HG02678 (cell line): Measurements from ENCODE around the gene LPAR1.

Experiments
- ATAC-seq: cut with Tn5 transposase; IDR thresholded peaks from one replicate; pipeline ENCODE4 v1.9.1; 2021; ENCODE audit warnings: mild to moderate bottlenecking, moderate library complexity; ENCODE audit not compliant: unreplicated experiment

LPAR1 gene

DNA sequence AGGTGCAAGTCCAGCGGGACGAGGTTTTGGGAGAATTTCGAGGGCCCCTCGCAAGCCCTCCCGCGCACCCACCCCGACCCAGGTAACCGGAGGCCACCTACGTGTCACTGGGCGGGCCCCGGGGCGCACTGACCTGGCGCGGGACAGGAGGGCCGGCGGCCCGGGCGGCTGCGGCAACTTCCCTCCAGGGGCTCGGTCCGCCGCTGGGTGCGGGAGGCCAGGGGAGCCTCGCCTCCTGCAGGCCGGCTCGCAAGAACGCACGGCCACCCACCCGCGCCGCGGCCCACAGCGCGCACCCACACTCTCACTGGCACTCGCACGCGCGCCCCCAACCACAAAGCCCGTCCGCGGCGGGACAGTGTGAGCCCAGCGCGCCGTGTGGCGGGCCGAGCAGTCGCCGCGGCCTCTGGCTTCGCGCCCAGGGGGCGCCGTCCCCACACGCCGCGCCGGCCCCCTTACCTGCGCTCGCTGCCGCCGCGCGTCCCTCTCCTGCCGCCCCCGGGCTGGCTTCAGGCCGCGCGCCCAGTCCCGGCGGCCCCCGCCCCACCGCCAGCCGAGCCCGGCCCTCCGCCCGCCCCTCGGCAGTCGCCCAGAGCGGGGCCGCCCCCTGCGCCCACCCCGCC is 451 bp downstream of the LPAR1 start:
- ATAC-seq: peak; percentile 54

- ATAC-seq: no peak
These were observed 938 bp downstream of the LPAR1 start for GRCh38 chr9:111037356-111037707.

- no peak for ATAC-seq
These were observed 1.3 kb downstream of the LPAR1 start for GRCh38 chr9:111036946-111037345.

DNA sequence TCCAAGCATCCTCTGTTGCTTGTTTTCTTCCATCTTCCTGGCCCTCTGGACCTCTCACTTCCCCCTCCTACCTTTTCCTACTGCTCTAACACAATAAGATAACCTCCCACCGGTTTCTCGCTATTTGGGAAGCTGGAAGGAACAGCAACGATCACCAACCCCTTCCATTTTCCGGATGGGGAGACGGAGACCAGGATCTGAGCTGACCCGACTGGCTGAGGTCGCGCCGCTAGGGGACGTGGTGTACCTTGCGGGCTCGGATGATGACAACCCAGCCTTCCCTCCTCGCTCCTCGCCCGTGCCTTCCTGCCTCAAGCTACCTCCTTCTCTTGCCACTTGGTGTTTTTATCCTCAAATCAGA is 1.9 kb downstream of the LPAR1 start:
- ATAC-seq: no peak

DNA sequence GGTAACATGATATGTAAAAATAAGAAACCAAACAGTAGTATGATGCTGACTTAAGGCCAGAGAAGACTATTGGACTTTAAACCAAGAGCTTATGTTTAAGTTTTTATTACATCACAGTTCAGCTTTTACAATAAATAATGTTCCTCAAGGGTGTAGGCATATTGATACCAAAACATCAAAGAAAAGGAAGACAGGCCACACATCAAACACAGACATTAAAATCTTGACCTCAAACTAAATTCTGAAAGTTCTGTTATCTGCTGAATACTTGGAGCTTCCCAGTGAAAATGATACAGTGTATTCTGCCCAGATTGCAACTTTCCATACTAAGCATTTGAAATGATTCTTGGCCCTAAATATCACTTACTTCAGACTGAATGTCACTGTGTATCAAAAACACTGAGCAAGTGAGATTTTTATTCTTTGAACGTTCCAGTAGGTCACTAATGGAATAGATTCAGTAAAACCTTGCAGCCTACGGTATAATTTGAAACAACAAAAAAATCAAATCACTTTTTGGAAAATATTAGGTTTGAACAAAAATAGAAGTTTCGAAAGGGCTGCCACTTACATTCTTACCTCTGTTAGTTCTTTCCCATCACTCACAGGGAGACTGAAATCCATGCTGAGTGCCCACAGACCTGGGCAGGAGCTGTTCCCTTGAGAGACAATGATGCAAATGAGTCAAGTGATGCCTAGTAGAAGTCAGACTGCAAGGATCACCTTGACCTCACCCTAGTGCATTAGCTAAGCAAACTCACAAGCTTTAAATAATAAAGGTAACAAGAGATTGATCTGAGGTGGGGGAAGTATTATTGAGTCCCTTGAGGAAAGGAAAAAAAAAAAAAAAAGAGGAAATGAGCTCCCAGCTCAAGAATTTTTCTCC is 2.5 kb downstream of the LPAR1 start:
- no peak for ATAC-seq

DNA sequence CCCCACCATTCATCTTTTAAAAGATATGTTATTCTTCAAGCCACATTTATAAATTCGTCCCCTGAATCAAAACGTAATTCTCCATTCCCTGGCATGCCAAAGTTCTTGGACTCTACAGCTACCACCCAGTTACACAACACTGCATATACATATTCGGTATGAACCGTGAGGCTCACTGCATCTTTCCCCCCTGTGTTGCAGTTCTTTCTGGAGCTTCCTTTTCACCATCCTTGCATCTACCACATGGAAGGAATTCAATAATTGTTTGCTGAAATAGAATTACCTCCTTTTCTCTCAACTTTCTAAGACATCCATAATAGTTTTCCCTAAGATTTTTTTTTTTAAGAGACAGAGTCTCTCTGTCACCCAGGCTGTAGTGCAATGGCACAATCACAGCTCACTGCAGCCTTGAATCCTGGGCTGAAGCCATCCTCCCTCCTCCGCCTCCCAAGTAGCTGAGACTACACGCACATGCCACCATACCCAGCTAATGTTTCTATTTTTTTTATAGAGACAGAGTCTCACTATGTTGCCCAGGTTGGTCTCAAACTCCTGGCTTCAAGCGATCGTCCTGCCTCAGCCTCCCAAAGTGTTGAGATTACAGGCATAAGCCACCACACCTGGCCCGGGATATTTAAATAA is 3.3 kb downstream of the LPAR1 start:
- ATAC-seq: no peak

- ATAC-seq: no peak
These were observed 3.9 kb downstream of the LPAR1 start for GRCh38 chr9:111034170-111034897.

- ATAC-seq: no peak
These were observed 7.8 kb downstream of the LPAR1 start for GRCh38 chr9:111030492-111030891.

DNA sequence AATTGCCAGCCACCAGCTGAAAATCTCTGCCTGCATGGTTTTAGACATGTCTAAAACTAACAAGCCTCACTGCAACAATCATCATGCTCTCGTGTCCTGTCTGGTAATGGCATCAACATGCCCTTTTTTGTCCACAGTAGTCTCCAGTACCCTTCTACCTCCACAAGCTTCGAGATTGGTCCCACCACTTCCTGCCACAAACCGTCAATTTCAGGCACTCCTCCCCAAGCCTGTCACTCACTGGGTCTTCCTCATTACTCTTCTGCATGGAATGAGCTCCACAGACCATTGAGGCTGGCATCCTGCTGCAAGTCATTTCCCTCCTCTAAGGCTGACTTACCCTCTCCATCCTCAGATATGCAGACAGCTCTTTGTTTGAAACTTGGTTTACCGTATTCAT is 9.0 kb downstream of the LPAR1 start:
- ATAC-seq: no peak

DNA sequence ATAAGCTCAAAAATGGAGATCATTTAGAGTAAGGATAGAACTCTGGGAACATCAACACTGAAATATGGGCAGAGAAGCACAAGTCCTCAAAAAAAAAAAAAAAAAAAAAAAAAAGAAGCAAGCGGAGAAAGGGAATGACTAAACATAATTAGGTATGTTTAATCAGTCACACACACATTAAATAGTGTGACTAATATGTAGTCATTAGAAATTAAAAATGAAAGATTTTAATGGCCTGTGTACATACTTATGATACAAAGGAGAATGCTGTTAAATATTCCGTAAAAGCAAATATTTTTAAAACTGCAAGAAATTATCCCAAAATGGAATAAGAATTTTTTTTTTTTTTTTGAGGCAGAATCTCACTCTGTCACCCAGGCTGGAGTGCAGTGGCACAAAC is 10.5 kb downstream of the LPAR1 start:
- no peak for ATAC-seq

DNA sequence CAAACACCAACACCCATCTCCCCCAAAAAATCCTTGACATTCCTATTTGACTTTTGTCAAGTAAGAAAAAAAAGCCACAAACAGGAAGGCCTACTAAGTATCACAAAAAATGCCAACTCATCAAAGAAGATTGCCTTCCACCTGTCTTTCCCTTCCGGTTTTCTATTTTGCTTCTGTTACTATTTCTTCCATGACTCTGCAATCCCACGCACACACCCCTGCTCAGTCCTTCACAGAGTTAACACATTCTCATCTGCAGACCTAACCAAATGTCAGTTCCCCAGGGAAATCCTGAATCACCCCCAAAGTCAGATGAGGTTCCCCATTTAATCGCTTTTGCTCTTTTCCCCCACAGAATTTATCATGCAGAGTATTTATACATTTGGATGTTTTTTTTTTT is 15.1 kb downstream of the LPAR1 start:
- ATAC-seq: no peak

DNA sequence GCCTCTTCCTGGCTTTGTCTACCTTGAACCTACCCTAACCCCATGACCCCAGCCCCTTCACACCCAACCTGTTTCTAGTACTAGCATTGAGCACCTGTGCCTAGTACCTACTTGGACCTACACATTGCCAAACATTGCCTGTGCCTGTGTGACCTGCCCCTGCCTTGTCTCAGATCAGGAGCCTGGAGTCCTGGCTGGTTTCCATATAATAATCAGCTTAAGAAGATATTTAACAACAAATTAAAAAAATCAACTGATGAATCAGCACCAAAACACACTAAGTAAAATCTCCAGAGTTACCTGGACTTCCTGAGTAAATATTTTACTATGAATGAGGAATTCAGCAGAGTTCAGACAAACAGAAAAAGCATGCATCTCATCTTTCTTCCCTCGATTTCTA is 17.7 kb downstream of the LPAR1 start:
- ATAC-seq: no peak

DNA sequence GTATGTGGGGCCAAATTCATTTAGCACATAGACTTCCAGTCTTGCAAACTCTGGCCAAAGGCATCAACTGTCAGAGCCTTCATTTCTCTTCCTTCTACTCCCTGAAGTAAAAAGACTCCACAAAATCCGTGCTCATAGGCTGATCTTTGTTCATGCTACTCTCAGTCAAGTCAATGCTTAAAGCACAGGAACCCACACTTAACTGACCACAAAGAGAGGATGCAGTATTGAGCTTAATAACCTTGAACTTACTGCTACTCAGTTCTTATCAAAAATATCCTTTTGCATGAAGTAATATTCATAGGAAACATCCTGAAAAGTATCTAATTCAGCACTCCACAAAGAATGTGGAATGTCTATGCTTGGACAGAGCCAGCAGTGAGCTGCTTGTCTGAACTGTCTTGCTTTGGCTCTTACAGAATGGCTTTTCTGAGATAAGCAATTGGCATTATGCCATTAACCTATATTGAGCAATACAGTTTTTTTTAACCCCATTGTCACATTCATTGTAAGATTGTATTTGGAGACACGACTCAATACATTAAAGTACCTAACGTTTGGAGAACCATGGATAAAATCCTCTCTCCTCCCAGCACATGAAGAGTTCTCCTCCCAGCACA is 21.7 kb downstream of the LPAR1 start:
- no peak for ATAC-seq

DNA sequence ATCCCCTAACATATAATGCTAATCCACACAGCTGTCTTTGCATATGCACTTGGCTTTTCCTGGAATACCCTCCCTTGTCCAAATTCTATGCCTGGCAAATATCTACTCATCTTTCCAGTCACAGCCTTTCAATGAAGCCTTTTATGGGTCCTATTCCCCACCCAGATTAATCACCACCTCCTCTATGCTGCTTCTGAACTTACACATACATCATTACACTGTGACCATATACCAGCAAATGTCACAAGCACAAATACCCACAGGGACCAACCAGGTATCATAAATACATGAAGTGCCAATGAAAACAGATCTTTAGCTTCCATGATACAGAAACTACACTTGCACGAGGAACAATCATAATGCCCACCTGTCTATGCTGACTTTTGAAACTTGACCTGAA is 22.3 kb downstream of the LPAR1 start:
- ATAC-seq: no peak

DNA sequence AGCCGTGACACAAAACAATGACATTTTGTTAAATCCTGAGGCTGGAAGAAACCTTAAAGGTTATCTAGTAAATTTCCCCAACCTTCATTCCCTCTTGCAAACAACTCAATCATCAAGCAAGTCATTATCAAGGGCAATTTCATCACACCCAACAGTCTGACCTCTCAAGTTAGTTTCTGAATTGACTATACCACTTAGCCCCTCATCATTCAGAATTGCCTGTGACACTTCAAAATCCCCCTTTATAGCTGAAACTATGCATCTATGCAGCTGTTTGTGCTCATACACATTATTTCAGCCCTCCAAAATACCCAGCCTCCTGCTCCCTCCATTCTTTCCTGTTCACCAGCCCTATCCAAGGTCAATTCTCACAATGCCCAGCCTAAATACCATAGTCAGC is 24.6 kb downstream of the LPAR1 start:
- ATAC-seq: no peak

DNA sequence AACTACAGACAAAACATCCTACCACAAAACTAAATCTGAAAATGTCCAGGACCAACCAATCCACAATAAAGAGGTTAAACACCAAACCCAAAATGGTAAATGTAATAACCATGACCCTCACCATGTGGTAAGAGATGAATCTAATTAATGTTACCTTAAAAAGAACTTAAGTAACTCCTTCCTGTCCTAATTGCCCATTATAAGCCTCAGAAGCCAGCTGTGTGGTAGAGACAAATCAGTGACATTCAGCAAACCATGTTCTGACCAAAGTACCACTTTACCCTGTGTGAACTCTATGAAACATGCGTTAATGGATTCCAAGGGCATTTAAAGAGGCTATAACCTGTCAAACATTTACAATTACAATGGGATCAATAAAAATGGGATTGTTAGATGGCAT is 25.0 kb downstream of the LPAR1 start:
- no peak for ATAC-seq

- no peak for ATAC-seq
These were observed 29.9 kb downstream of the LPAR1 start for GRCh38 chr9:111008158-111009075.

- no peak for ATAC-seq
These were observed 32.4 kb downstream of the LPAR1 start for GRCh38 chr9:111005746-111006470.

GRCh38 chr9:111004936-111005335 is 33.3 kb downstream of the LPAR1 start:
- no peak for ATAC-seq
